Neutrophil (primary cell): Measurements from ENCODE around the gene NHEJ1.

Experiments
- H3K27ac ChIP-seq: fragments of 200-600 bp; sonication (generic); 2 replicates; pipeline ENCODE4 v1.5.1; 2016; ENCODE audit warnings: mild to moderate bottlenecking, moderate library complexity
- H3K27me3 ChIP-seq: fragments of 200-600 bp; sonication (generic); 2 replicates; pipeline ENCODE4 v1.6.0; 2016; ENCODE audit warnings: mild to moderate bottlenecking
- H3K36me3 ChIP-seq: fragments of 200-600 bp; sonication (generic); 2 replicates; pipeline ENCODE4 v1.5.1; 2017
- H3K4me1 ChIP-seq, 2 experiments: fragments of 200-600 bp in 1 of 2; sonication (generic) in 1 of 2; 1 replicate in 1 of 2; 2 replicates in 1 of 2; pipeline versions ENCODE4 v1.5.1 to v1.6.1; 2013 to 2016; ENCODE audit warnings: low read depth in 1 of 2, low read length in 1 of 2, mild to moderate bottlenecking in 1 of 2, moderate library complexity in 1 of 2; ENCODE audit not compliant: control insufficient read depth in 1 of 2, insufficient read depth in 1 of 2
- H3K4me3 ChIP-seq, 2 experiments: fragments of 200-600 bp in 1 of 2; sonication (generic) in 1 of 2; 1 replicate in 1 of 2; 2 replicates in 1 of 2; pipeline ENCODE4 v1.5.1; 2013 to 2016; ENCODE audit warnings: low read depth in 1 of 2, low read length in 1 of 2, mild to moderate bottlenecking in 1 of 2, moderate library complexity in 1 of 2
- H3K9me3 ChIP-seq: fragments of 200-600 bp; sonication (generic); 2 replicates; pipeline ENCODE4 v1.5.1; 2016
- TF ChIP-seq, protein P1 (sequence below): fragments of 200-600 bp; sonication (generic); IDR thresholded peaks from 2 replicates; pipeline ENCODE4 v1.5.1; 2016; ENCODE audit warnings: antibody characterized with exemption

The NHEJ1 gene

DNA sequence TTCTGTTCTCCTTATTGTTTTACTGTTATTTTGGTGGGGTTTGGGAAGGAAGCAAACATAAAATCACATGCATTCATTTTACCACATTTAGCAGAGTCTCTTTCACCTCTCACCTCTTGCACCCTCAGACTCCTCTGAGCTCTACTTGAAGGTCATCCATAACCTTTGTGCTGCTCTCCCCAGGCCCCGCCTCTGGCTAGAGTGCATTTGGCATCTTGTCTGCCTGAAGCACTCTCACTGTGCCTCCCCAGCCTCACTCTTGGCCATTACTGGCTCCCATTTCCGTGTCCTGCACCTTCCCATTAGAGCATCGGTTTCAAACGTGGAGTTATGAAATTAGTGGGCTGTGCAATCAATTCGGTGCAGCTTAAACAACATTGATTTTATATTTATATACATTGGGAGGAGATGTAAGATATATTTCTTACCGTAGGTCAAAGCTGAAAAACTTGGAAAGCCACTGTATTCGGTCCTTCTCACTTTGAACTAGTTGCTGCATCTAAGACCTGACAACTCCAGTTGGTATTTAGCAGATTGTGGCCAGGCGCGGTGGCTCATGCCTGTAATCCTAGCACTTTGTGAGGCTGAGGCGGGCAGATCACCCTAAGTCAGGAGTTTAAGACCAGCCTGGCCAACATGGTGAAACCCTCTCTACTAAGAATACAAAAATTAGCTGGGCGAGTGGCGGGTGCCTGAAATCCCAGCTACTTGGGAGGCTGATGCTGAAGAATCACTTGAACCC lies 39.0 kb upstream of the NHEJ1 start:
- H3K27ac ChIP-seq, result no peak overlapping the region
- no peaks in the 10 kb centered on the region for H3K36me3 ChIP-seq
- peaks cover 24% of the 10 kb centered on the region for H3K27me3 ChIP-seq
- no peak overlapping the region for H3K4me3 ChIP-seq
- no peaks in the 10 kb centered on the region for H3K9me3 ChIP-seq
- H3K4me1 ChIP-seq, result no peaks in the 10 kb centered on the region
- TF ChIP-seq, protein P1, sequence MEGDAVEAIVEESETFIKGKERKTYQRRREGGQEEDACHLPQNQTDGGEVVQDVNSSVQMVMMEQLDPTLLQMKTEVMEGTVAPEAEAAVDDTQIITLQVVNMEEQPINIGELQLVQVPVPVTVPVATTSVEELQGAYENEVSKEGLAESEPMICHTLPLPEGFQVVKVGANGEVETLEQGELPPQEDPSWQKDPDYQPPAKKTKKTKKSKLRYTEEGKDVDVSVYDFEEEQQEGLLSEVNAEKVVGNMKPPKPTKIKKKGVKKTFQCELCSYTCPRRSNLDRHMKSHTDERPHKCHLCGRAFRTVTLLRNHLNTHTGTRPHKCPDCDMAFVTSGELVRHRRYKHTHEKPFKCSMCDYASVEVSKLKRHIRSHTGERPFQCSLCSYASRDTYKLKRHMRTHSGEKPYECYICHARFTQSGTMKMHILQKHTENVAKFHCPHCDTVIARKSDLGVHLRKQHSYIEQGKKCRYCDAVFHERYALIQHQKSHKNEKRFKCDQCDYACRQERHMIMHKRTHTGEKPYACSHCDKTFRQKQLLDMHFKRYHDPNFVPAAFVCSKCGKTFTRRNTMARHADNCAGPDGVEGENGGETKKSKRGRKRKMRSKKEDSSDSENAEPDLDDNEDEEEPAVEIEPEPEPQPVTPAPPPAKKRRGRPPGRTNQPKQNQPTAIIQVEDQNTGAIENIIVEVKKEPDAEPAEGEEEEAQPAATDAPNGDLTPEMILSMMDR, result no peak

DNA sequence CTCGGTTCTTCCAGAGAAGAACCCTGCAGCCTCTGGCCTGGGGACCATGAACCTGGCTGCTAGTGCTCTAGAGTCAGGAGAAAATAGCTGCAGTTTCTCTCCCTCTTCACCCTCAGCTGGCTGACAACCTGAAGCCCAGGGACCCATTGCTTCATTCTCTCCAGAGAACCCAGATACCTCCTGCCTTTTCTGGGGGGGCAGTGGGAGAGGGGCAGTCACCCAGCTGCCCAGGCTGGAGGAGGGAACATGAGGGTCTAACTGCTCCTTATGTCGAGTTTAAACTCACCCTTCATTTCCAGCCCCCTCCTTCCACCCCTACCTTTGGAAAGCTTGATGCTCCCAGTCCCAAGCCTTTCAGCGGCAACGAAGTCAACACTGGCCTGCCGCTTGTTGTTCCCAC lies 38.4 kb upstream of the NHEJ1 start:
- no peak overlapping the region for H3K4me3 ChIP-seq
- H3K9me3 ChIP-seq, result no peaks in the 10 kb centered on the region
- peaks cover 24% of the 10 kb centered on the region for H3K27me3 ChIP-seq
- H3K36me3 ChIP-seq, result no peaks in the 10 kb centered on the region
- H3K27ac ChIP-seq, result no peak overlapping the region
- no peaks in the 10 kb centered on the region for H3K4me1 ChIP-seq
- TF ChIP-seq, protein P1, result no peak

DNA sequence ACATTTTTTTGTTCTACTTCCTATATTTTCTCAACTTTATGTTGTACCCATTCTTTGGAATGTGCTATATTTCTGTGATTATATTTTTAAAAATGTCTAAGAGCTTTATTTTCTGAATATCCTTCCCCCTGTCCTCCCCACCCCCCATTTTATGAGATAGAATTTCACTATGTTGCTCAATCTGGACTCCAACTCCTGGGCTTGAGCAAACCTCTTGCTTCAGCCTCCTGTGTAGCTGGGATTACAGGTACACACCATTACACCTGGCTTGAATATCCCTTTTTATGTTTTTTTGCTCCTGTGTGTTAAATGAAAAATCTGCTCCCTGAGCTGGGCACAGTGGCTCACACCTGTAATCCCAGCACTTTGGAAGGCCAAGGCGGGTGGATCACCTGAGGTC lies 36.8 kb upstream of the NHEJ1 start:
- TF ChIP-seq, protein P1, result no peak
- Histone ChIP-seq H3K36me3 (no peaks in the 10 kb centered on the region), H3K27ac (no peak overlapping the region), H3K4me1 (no peaks in the 10 kb centered on the region), H3K27me3 (peaks cover 24% of the 10 kb centered on the region), H3K9me3 (no peaks in the 10 kb centered on the region), H3K4me3 (no peak overlapping the region)

GRCh38 chr2:219186754-219187456 lies 26.3 kb upstream of the NHEJ1 start:
- Histone ChIP-seq H3K9me3 (no peaks in the 10 kb centered on the region), H3K36me3 (peaks cover 48% of the 10 kb centered on the region), H3K27me3 (no peaks in the 10 kb centered on the region), H3K4me3 (no peak overlapping the region), H3K27ac (no peak overlapping the region), H3K4me1 (peaks cover 19% of the 10 kb centered on the region in 2 experiments)
- TF ChIP-seq, protein P1, result no peak

DNA sequence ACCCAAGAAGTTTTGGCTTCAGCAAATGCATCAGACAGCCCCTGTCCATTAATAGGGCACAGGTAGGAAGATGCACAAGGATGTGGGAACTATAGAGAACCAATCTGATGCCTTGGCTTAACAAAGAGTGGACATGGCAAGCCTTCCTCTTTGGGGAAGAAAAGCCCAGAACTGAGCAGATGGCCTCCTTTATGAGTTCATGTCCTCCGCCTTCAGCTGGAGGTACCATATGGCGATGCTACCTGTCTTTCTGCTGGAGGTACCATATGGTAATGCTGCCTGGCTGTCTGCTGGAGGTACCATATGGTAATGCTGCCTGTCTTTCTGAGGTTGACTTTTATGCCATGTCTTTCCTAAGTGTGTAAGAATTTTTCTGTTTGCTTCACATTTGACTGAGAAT lies 23.5 kb upstream of the NHEJ1 start:
- Histone ChIP-seq H3K9me3 (no peaks in the 10 kb centered on the region), H3K4me3 (no peak overlapping the region), H3K36me3 (peaks cover 76% of the 10 kb centered on the region), H3K27ac (no peak overlapping the region), H3K27me3 (no peaks in the 10 kb centered on the region), H3K4me1 (peaks cover 47% of the 10 kb centered on the region in 2 experiments)
- TF ChIP-seq, protein P1, result no peak
